Smooth muscle cell (in vitro differentiated cells): Measurements from ENCODE around the gene EEF1AKMT2. TPM values are rescaled to one million over a fixed set of nuclear protein-coding genes. Genes with fewer than 3 reads are reported as not detected.

Source experiments
- DNase-seq: peaks from one replicate; lab custom pipeline; 2025; ENCODE audit not compliant: unreplicated experiment; lab: John Stamatoyannopoulos, UW
- H2AFZ ChIP-seq: fragments of 200-600 bp; sonication (generic); 2 replicates; pipeline ENCODE4 v1.6.0; 2016; ENCODE audit warnings: antibody characterized with exemption, low read depth, mild to moderate bottlenecking
- H3F3A ChIP-seq: fragments of 200-600 bp; sonication (generic); 2 replicates; pipeline ENCODE4 v1.6.0; 2017; ENCODE audit warnings: antibody characterized with exemption, low read depth
- H3K27ac ChIP-seq: fragments of 200-600 bp; sonication (generic); 2 replicates; pipeline ENCODE4 v1.5.1; 2016; ENCODE audit warnings: low read depth, mild to moderate bottlenecking
- H3K27me3 ChIP-seq: fragments of 200-600 bp; sonication (generic); 2 replicates; pipeline ENCODE4 v1.6.1; 2016; ENCODE audit warnings: low read depth, mild to moderate bottlenecking
- H3K36me3 ChIP-seq: fragments of 200-600 bp; sonication (generic); 2 replicates; pipeline ENCODE4 v1.5.1; 2016; ENCODE audit warnings: low read depth
- H3K4me1 ChIP-seq: fragments of 200-600 bp; sonication (generic); 2 replicates; pipeline ENCODE4 v1.5.1; 2016; ENCODE audit warnings: low read depth
- H3K4me2 ChIP-seq: fragments of 200-600 bp; sonication (generic); 2 replicates; pipeline ENCODE4 v1.6.0; 2016; ENCODE audit warnings: mild to moderate bottlenecking
- H3K4me3 ChIP-seq: fragments of 200-600 bp; sonication (generic); 2 replicates; pipeline ENCODE4 v1.5.1; 2016; ENCODE audit warnings: mild to moderate bottlenecking
- H3K79me2 ChIP-seq: fragments of 200-600 bp; sonication (generic); 2 replicates; pipeline ENCODE4 v1.6.0; 2016; ENCODE audit warnings: low read depth, mild to moderate bottlenecking
- H3K9ac ChIP-seq: fragments of 200-600 bp; sonication (generic); 2 replicates; pipeline ENCODE4 v1.6.0; 2016; ENCODE audit warnings: low read depth
- H3K9me3 ChIP-seq: fragments of 200-600 bp; sonication (generic); replicated peaks from 2 replicates; pipeline ENCODE4 v1.5.1; 2016; ENCODE audit warnings: low read depth
- H4K20me1 ChIP-seq: fragments of 200-600 bp; sonication (generic); 2 replicates; pipeline ENCODE4 v1.6.0; 2016; ENCODE audit warnings: low read depth
- CTCF ChIP-seq: fragments of 200-600 bp; sonication (generic); IDR thresholded peaks from 2 replicates; pipeline ENCODE4 v1.5.1; 2017; ENCODE audit warnings: borderline replicate concordance, mild to moderate bottlenecking, antibody characterized with exemption; ENCODE audit not compliant: insufficient read depth, poor library complexity, severe bottlenecking
- WGBS: methylation state at CpG from one replicate; pipeline ENCODE4 v1.1.7; 2016; ENCODE audit warnings: low lambda C conversion rate; 5-methylcytosine and 5-hydroxymethylcytosine counted together
- polyA plus RNA-seq: library from polyadenylated mRNA; unstranded; fragments of >200 nt; fragmentation: Nextera tagmentation; extraction: Ambion mirVana; gene quantifications from 2 replicates; pipeline ENCODE4 v1.2.1, GENCODE V29; 2016
- total RNA-seq: library from RNA; depleted of rRNA; stranded (reverse); fragments of >200 nt; gene quantifications from 2 replicates; pipeline ENCODE4 v1.2.3, GENCODE V29; 2014

Gene EEF1AKMT2
- total and polyA plus RNA-seq, 2 experiments from 2014 or later: 20.1 to 26.4 TPM

GRCh38 chr10:124735491-124736286, 56.0 kb downstream of the EEF1AKMT2 start:
- 94% methylated on average over 15 of the region's 15 CpGs for WGBS
- Histone ChIP-seq H3F3A (peaks cover 3% of the 10 kb centered on the region), H3K4me2 (no peak overlapping the region), H3K79me2 (peaks cover 5% of the 10 kb centered on the region), H3K36me3 (no peaks in the 10 kb centered on the region), H3K27me3 (no peaks in the 10 kb centered on the region), H3K9ac (no peak overlapping the region), H3K9me3 (no peaks in the 10 kb centered on the region), H3K27ac (no peak overlapping the region), H4K20me1 (peaks cover 84% of the 10 kb centered on the region), H3K4me3 (no peak overlapping the region), H2AFZ (no peak overlapping the region), H3K4me1 (peaks cover 24% of the 10 kb centered on the region)
- TF ChIP-seq CTCF: no peak
- DNase-seq: no peak

DNA sequence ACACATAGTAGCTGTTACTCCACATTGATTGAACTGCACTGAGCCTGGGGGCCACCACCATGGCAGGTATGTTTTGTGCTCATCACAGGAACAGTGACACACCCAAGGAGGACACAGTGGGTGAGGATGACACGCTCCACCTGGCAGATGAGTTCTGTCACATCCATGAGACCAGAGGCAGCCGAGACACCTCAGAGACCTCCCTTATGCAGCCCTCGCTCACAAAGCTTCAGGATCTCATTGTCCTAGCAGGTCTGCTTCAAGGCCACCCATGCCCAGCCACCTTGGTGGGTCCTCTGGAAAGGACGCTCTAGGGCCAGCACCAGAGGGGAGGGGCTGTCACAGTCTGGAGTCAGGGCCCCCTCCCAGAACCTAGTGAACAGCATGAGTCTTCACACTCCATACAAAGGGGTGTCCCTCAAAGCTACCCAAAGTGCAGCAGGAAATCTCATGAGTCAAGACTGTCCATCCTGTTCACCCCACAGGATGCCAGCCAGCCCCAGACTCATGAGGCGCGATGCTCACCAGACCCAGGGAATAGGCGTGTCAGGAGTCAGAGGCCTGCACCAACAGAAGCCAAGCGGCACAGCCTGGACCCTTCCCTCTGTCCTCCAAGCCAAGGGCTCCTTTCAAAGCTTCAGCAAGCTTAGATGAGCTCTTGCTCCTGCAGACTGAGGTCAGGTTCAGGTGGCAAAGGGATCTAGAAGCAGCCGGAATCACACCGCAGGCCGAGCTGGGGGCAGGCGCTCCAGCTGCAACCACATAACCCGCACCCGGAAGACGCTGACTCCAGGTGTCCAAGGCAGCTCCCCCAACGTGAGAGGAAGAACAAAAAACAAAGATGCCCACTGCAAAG, 57.1 kb downstream of the EEF1AKMT2 start:
- TF ChIP-seq CTCF: no peak
- Histone ChIP-seq H3K27ac (no peak overlapping the region), H2AFZ (no peak overlapping the region), H3K4me1 (peaks cover 12% of the 10 kb centered on the region), H3K4me3 (no peak overlapping the region), H3K9me3 (no peaks in the 10 kb centered on the region), H3F3A (no peaks in the 10 kb centered on the region), H4K20me1 (peaks cover 82% of the 10 kb centered on the region), H3K79me2 (peaks cover 5% of the 10 kb centered on the region), H3K27me3 (no peaks in the 10 kb centered on the region), H3K4me2 (no peak overlapping the region), H3K36me3 (no peaks in the 10 kb centered on the region), H3K9ac (no peak overlapping the region)
- 96% methylated on average over 16 of the region's 16 CpGs for WGBS
- no peak for DNase-seq

DNA sequence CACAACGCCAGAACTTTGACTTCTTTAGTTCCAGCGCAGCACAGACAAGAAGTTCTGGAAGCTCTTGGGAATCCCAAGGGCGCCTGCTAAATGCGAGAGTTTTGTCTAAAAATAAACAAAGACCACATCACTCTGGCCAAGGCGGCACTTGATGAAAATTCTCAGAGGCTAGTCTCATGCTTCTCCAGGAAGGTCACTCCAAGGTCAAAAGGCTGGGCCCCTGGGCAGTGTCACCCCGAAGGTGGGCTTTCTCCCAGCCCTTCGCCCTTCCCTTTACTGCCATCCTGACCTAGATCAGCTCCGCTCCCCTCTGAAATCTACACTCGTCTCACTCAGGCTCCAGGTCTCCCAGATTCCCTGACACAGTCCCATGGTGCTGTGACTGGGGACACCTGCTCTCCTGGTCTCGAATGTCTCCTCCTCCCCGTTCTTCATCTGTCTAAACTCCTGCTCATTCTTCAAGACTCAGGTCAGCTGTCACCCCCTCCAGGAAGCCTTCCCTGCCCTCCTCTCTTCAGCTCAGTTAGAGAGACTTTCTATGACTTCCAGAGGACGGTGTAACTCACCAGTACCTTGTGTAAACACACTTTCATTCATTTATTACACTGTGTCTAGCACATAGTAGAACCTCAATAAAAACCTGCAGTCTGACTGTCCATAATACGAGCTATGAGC, 58.0 kb downstream of the EEF1AKMT2 start:
- Histone ChIP-seq H3K4me2 (no peak overlapping the region), H3F3A (peaks cover 3% of the 10 kb centered on the region), H3K4me1 (peaks cover 6% of the 10 kb centered on the region), H3K9ac (no peak overlapping the region), H3K27me3 (no peaks in the 10 kb centered on the region), H2AFZ (no peak overlapping the region), H3K9me3 (no peaks in the 10 kb centered on the region), H4K20me1 (peaks cover 83% of the 10 kb centered on the region), H3K27ac (peak overlapping the region; percentile 62), H3K36me3 (no peaks in the 10 kb centered on the region), H3K79me2 (peaks cover 5% of the 10 kb centered on the region), H3K4me3 (no peak overlapping the region)
- WGBS: 82% methylated on average over 13 of the region's 13 CpGs
- DNase-seq: no peak
- TF ChIP-seq CTCF: no peak
